GM12878 (cell line): ENCODE results near the gene MACROD2. TPM values are rescaled to one million over a fixed set of nuclear protein-coding genes. Genes with fewer than 3 reads are reported as not detected.

ENCODE experiments used
- ATAC-seq: fragments of 200-7000 bp; cut with Tn5 transposase; 3 replicates; pipeline ENCODE4 v1.9.1; 2020; ENCODE audit warnings: mild to moderate bottlenecking, moderate library complexity
- BruUV-seq: library from RNA; stranded (reverse); fragments of 400-500 nt; replicated peaks from 2 replicates; lab custom pipeline; 2021; lab: Mats Ljungman, UMichigan
- CTCF ChIA-PET: fragments of 300-600 bp; sonication (Branson Sonifier 250); formaldehyde crosslinking; extraction: SDS; loops from one replicate; lab custom pipeline; 2021; ENCODE audit warnings: inconsistent platforms; lab: Yijun Ruan, JAX
- POLR2A ChIA-PET: fragments of 350-600 bp; formaldehyde crosslinking; extraction: SDS; loops from one replicate; lab custom pipeline; 2021; ENCODE audit warnings: inconsistent platforms; lab: Charles Lee
- RAD21 ChIA-PET: fragments of 300-600 bp; sonication (Branson Sonifier 250); formaldehyde crosslinking; loops from one replicate; lab custom pipeline; 2023; ENCODE audit warnings: antibody characterized with exemption; ENCODE audit not compliant: unreplicated experiment; lab: Charles Lee
- SMC1A ChIA-PET: fragments of 300-600 bp; sonication (Branson Sonifier 250); formaldehyde crosslinking; loops from one replicate; lab custom pipeline; 2023; ENCODE audit not compliant: unreplicated experiment, uncharacterized antibody; lab: Charles Lee
- DNase-seq: peaks from one replicate; pipeline ENCODE4 v3.0.0-alpha.2; 2011; ENCODE audit warnings: low read depth, low spot score
- FAIRE-seq: peaks from 3 replicates; lab custom pipeline; 2011; peaks lifted over from hg19 to GRCh38; lab: Jason Lieb, UNC
- H2AFZ ChIP-seq: 2 replicates; pipeline ENCODE4 v1.6.0; 2011; ENCODE audit warnings: low read depth, low read length, control low read depth; ENCODE audit not compliant: control insufficient read depth
- H3K27ac ChIP-seq: 2 replicates; pipeline ENCODE4 v1.5.1; 2011; ENCODE audit warnings: control low read depth; ENCODE audit not compliant: control insufficient read depth, insufficient read depth
- H3K27me3 ChIP-seq, 2 experiments: replicated peaks in 1 of 2; 2 replicates each; pipeline versions ENCODE4 v1.6.0 to v1.6.1; 2011; ENCODE audit warnings: low read length in 1 of 2; ENCODE audit not compliant: control insufficient read depth in 2 of 2, insufficient read depth in 2 of 2
- H3K36me3 ChIP-seq, 2 experiments: 2 replicates each; pipeline ENCODE4 v1.5.1; 2011; ENCODE audit warnings: low read length in 1 of 2; ENCODE audit not compliant: control insufficient read depth in 2 of 2, insufficient read depth in 2 of 2
- H3K4me1 ChIP-seq: 2 replicates; pipeline ENCODE4 v1.6.1; 2011; ENCODE audit warnings: mild to moderate bottlenecking, low read length, moderate library complexity, mixed read lengths; ENCODE audit not compliant: control insufficient read depth, insufficient read depth
- H3K4me2 ChIP-seq: 2 replicates; pipeline ENCODE4 v1.6.0; 2011; ENCODE audit warnings: control low read depth; ENCODE audit not compliant: control insufficient read depth, insufficient read depth
- H3K4me3 ChIP-seq: fragments of 200-600 bp; sonication (generic); 2 replicates; pipeline ENCODE4 v1.5.1; 2016
- H3K79me2 ChIP-seq: 2 replicates; pipeline ENCODE4 v1.6.0; 2011; ENCODE audit warnings: low read length; ENCODE audit not compliant: control insufficient read depth, insufficient read depth
- H3K9ac ChIP-seq: 2 replicates; pipeline ENCODE4 v1.8.0; 2011; ENCODE audit warnings: low read length, control low read depth, mixed read lengths; ENCODE audit not compliant: control insufficient read depth, insufficient read depth
- H3K9me3 ChIP-seq: replicated peaks from 3 replicates; pipeline ENCODE4 v1.5.1; 2011; ENCODE audit warnings: mild to moderate bottlenecking, low read length; ENCODE audit not compliant: control insufficient read depth, insufficient read depth
- H4K20me1 ChIP-seq: 2 replicates; pipeline ENCODE4 v1.6.0; 2011; ENCODE audit not compliant: control insufficient read depth, insufficient read depth
- KDM1A ChIP-seq: fragments of 200-600 bp; sonication (generic); IDR thresholded peaks from 2 replicates; pipeline ENCODE4 v1.6.1; 2016; ENCODE audit warnings: borderline replicate concordance
- MTA2 ChIP-seq: fragments of 450-650 bp; IDR thresholded peaks from 2 replicates; pipeline ENCODE4 v1.6.1; 2016; ENCODE audit warnings: low read depth, mild to moderate bottlenecking, moderate library complexity
- NR2C1 ChIP-seq: fragments of 450-650 bp; IDR thresholded peaks from 2 replicates; pipeline ENCODE4 v1.6.1; 2017; ENCODE audit warnings: antibody characterized with exemption, mild to moderate bottlenecking, moderate library complexity
- STAT3 ChIP-seq: IDR thresholded peaks from 2 replicates; pipeline ENCODE4 v1.6.1; 2011; ENCODE audit warnings: low read depth, low read length, improper control_type of control experiment
- ZBTB33 ChIP-seq: fragments of 450-650 bp; IDR thresholded peaks from 2 replicates; pipeline ENCODE4 v1.6.1; 2017; ENCODE audit warnings: mild to moderate bottlenecking
- ZBTB4 ChIP-seq: fragments of 450-650 bp; formaldehyde crosslinking; IDR thresholded peaks from 2 replicates; pipeline ENCODE4 v1.4.0; 2022; ENCODE audit warnings: mild to moderate bottlenecking, moderate library complexity
- WGBS: methylation state at CpG from one replicate; pipeline ENCODE4 v1.1.6; 2016; ENCODE audit warnings: low lambda C conversion rate; ENCODE audit not compliant: insufficient replicate concordance, insufficient coverage; ENCODE audit errors: missing lambda C conversion rate; 5-methylcytosine and 5-hydroxymethylcytosine counted together
- in situ Hi-C: fragments of 300-500 bp; cut with MboI; formaldehyde crosslinking; loops from 9 replicates; pipeline ENCODE4 v1.14.3; 2018; ENCODE audit warnings: mixed read lengths
- intact Hi-C: fragments of 100-400 bp; cut with micrococcal nuclease; formaldehyde crosslinking; loops from one replicate; pipeline ENCODE4 v1.14.2; 2022; ENCODE audit not compliant: unreplicated experiment
- polyA plus RNA-seq, 11 experiments: library from polyadenylated mRNA; depleted of rRNA in 4 of 11; unstranded in 6 of 11; stranded (reverse) in 5 of 11; fragments of >200 nt; fragmentation: Nextera tagmentation in 4 of 11; fragmentation: Illumina TruSeq in 1 of 11; extraction: Ambion mirVana in 4 of 11; extraction: Trizol in 1 of 11; gene quantifications; 1 replicate in 1 of 11; 2 replicates in 10 of 11; pipeline versions ENCODE4 v1.2.1 to v1.2.3, GENCODE V29; 2011 to 2016; ENCODE audit warnings: inconsistent platforms in 2 of 11, missing spikeins in 2 of 11, low read depth in 1 of 11
- total RNA-seq, 4 experiments: library from RNA; depleted of rRNA in 3 of 4; stranded (reverse); fragments of >200 nt in 3 of 4; fragmentation: Illumina TruSeq in 1 of 4; extraction: Trizol in 1 of 4; gene quantifications; 2 replicates each; pipeline versions ENCODE4 v1.2.1 to v1.2.3, GENCODE V29; 2013 to 2021

Gene MACROD2
- total and polyA plus RNA-seq, 10 of the 15 experiments (the other 5 are each of a cell fraction or from before 2014, with no cell fraction given): 1.1 to 21.5 (median 2.2) TPM

- ChIA-PET RAD21 (no interaction called here), POLR2A (no interaction called here), CTCF (no interaction called here), SMC1A (interaction anchor here (0.7 kb wide), 1 partner anchor 10 kb away, joined by 3 read pairs; no protein-coding TSS in a partner anchor)
- no peaks in the 10 kb centered on the region for H3K4me1 ChIP-seq
- no peak overlapping the region for H2AFZ ChIP-seq
- H3K9me3 ChIP-seq: no peaks in the 10 kb centered on the region
- no peak for FAIRE-seq
- in situ Hi-C loops (no loop called here), intact Hi-C loops (no loop called here)
- ATAC-seq: no peak
- H4K20me1 ChIP-seq: no peaks in the 10 kb centered on the region
- H3K4me3 ChIP-seq: no peak overlapping the region
- TF ChIP-seq MTA2 (no peak), NR2C1 (no peak), KDM1A (no peak), STAT3 (no peak), ZBTB4 (no peak), ZBTB33 (no peak)
- H3K27ac ChIP-seq: no peak overlapping the region
- DNase-seq: no peak
- H3K36me3 ChIP-seq: no peaks in the 10 kb centered on the region
- H3K4me2 ChIP-seq: no peak overlapping the region
- 21% methylated on average over 2 of the region's 2 CpGs for WGBS
- BruUV-seq: no TSS peak
- no peak overlapping the region for H3K9ac ChIP-seq
- H3K79me2 ChIP-seq: no peaks in the 10 kb centered on the region
- H3K27me3 ChIP-seq: no peaks in the 10 kb centered on the region
These were observed 1075.9 kb downstream of the MACROD2 start for GRCh38 chr20:15071085-15071808.
